GM21390 (cell line): Measurements from ENCODE around the gene AQP9.

Experiments
- ATAC-seq: cut with Tn5 transposase; IDR thresholded peaks from one replicate; pipeline ENCODE4 v1.9.1; 2021; ENCODE audit not compliant: unreplicated experiment

Gene AQP9

GRCh38 chr15:58139989-58140522 lies 1.9 kb downstream of the AQP9 start:
- no peak for ATAC-seq

- ATAC-seq, result no peak
These were observed 3.7 kb downstream of the AQP9 start for GRCh38 chr15:58141894-58142293.

GRCh38 chr15:58142827-58143461 lies 4.8 kb downstream of the AQP9 start:
- ATAC-seq, result no peak

GRCh38 chr15:58145606-58146005 lies 7.4 kb downstream of the AQP9 start:
- no peak for ATAC-seq

- ATAC-seq, result no peak
These were observed 8.0 kb downstream of the AQP9 start for GRCh38 chr15:58146211-58146610.

- ATAC-seq, result no peak
These were observed 8.6 kb downstream of the AQP9 start for GRCh38 chr15:58146749-58147148.

- no peak for ATAC-seq
These were observed 9.0 kb downstream of the AQP9 start for GRCh38 chr15:58147171-58147611.

GRCh38 chr15:58148120-58148519 lies 9.9 kb downstream of the AQP9 start:
- no peak for ATAC-seq

GRCh38 chr15:58148633-58149445 lies 10.7 kb downstream of the AQP9 start:
- ATAC-seq, result no peak

GRCh38 chr15:58154769-58155168 lies 16.6 kb downstream of the AQP9 start:
- no peak for ATAC-seq

- ATAC-seq, result no peak
These were observed 21.7 kb downstream of the AQP9 start for GRCh38 chr15:58159827-58160386.

GRCh38 chr15:58161436-58161930 lies 23.3 kb downstream of the AQP9 start:
- ATAC-seq, result no peak

GRCh38 chr15:58163985-58164384 lies 25.8 kb downstream of the AQP9 start:
- ATAC-seq, result no peak

- ATAC-seq, result no peak
These were observed 26.7 kb downstream of the AQP9 start for GRCh38 chr15:58164926-58165325.

- ATAC-seq, result no peak
These were observed 27.5 kb downstream of the AQP9 start for GRCh38 chr15:58165661-58166060.

- no peak for ATAC-seq
These were observed 29.0 kb downstream of the AQP9 start for GRCh38 chr15:58167095-58167691.

- ATAC-seq, result no peak
These were observed 31.8 kb downstream of the AQP9 start for GRCh38 chr15:58169934-58170333.

GRCh38 chr15:58171476-58172061 lies 33.4 kb downstream of the AQP9 start:
- no peak for ATAC-seq

GRCh38 chr15:58174709-58175108 lies 36.5 kb downstream of the AQP9 start:
- ATAC-seq, result no peak

GRCh38 chr15:58175955-58176354 lies 37.8 kb downstream of the AQP9 start:
- ATAC-seq, result no peak

GRCh38 chr15:58178668-58179067 lies 40.5 kb downstream of the AQP9 start:
- ATAC-seq, result no peak
